ENCODE data around the gene TNRC18. TPM values are rescaled to one million over a fixed set of nuclear protein-coding genes. Genes with fewer than 3 reads are reported as not detected.

Gene TNRC18
- total and polyA plus RNA-seq, 2 of the 8 experiments (the other 6 are each of a cell fraction or from before 2014, with no cell fraction given) = 1.7 to 8.6 TPM

DNA sequence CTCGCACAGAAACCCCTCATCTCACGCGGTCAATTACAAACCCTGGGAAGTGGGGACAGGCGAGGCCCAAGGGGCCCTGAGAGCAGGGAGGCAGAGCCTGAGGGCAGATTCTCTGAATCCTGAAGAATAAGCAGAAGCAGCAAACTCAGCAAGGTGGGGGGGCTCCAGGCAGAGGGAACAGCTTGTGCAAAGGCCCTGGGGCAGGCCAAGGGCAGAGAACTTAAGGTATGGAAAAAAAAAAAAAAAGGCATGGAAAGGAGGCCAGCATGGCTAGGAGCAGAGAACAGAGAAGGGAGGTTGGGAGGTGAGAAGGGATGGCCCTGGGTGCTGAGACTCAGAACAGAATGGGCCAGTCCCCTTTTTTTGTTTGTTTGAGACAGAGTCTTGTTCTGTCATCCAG lies 32.8 kb upstream of the TNRC18 start:
- Histone ChIP-seq H3K9ac (replicated peaks in 1 of 4; ENCODE audit: extremely low read depth in 1 of 4, low read depth in 3 of 4, low read length in 3 of 4) (no peak overlapping the region), H3K18ac (ENCODE audit: extremely low read depth, low read length) (no peak overlapping the region), H3K4ac (replicated peaks; ENCODE audit: insufficient read length, low read depth, low read length) (no peak overlapping the region), H2BK5ac (ENCODE audit: low read depth, low read length) (no peak overlapping the region), H4K91ac (replicated peaks; ENCODE audit: insufficient read length, low read length) (no peak overlapping the region), H3K14ac (ENCODE audit: insufficient read length) (no peak overlapping the region), H4K20me1 (replicated peaks in 1 of 2; ENCODE audit: control insufficient read depth in 1 of 2, insufficient read depth in 2 of 2, low read length in 2 of 2) (peaks cover 2 to 5% of the 10 kb centered on the region in 2 experiments), H3K27me3 (replicated peaks in 1 of 4; ENCODE audit: control insufficient read depth in 3 of 4, extremely low read depth in 1 of 4, insufficient read depth in 3 of 4, low read length in 3 of 4) (no peaks in the 10 kb centered on the region), H3K56ac (replicated peaks; ENCODE audit: insufficient read length, low read depth, low read length) (no peak overlapping the region), H2BK12ac (ENCODE audit: low read depth, low read length) (no peak overlapping the region), H3K36me3 (ENCODE audit: control insufficient read depth in 2 of 4, insufficient read depth in 4 of 4, low read length in 3 of 4) (no peaks in the 10 kb centered on the region), H3K27ac (ENCODE audit: low read depth, low read length) (no peak overlapping the region), H4K5ac (ENCODE audit: insufficient read length, low read depth, low read length) (no peak overlapping the region), H2AFZ (ENCODE audit: low read length) (no peak overlapping the region), H3K4me3 (ENCODE audit: extremely low read depth in 1 of 4, insufficient read depth in 2 of 4, low read depth in 3 of 4, low read length in 4 of 4) (no peak overlapping the region), H3K79me1 (ENCODE audit: low read depth, low read length) (no peaks in the 10 kb centered on the region), H3K23ac (ENCODE audit: insufficient read length) (no peak overlapping the region), H3K9me3 (ENCODE audit: insufficient read depth in 2 of 2, low read depth in 1 of 2, low read length in 1 of 2) (no peaks in the 10 kb centered on the region), H3K4me2 (ENCODE audit: insufficient read depth in 1 of 2, low read depth in 2 of 2, low read length in 2 of 2) (no peak overlapping the region), H2AK5ac (ENCODE audit: low read depth, low read length) (no peak overlapping the region), H3K4me1 (replicated peaks in 1 of 4; ENCODE audit: control insufficient read depth in 3 of 4, insufficient read depth in 4 of 4, low read length in 3 of 4) (peaks cover 0 to 3% (median 0%) of the 10 kb centered on the region in 4 experiments; a peak in 2 of 7 replicates), H3K23me2 (ENCODE audit: low read depth, low read length) (no peaks in the 10 kb centered on the region), H3K79me2 (ENCODE audit: control insufficient read depth in 1 of 2, insufficient read depth in 2 of 2, low read length in 2 of 2) (no peaks in the 10 kb centered on the region), H4K8ac (ENCODE audit: extremely low read depth, insufficient read depth, low read length) (no peak overlapping the region), H2BK15ac (ENCODE audit: low read length) (no peak overlapping the region), H2BK120ac (replicated peaks; ENCODE audit: low read depth, low read length) (no peak overlapping the region), H2BK20ac (ENCODE audit: low read length) (no peak overlapping the region)
- TF ChIP-seq KDM1A (IDR thresholded peaks at IDR 0.05; ENCODE audit: borderline replicate concordance, low read length) (0 out of 2 replicates have a peak, but pooled peaks have one; percentile 17), TAF1 (IDR thresholded peaks at IDR 0.05; ENCODE audit: low read depth, low read length) (no peak)
- WGBS, 2 experiments (ENCODE audit: extremely low coverage in 1 of 2, insufficient coverage in 1 of 2, insufficient read length in 1 of 2, insufficient replicate concordance in 2 of 2, low coverage in 1 of 2, low lambda C conversion rate in 2 of 2, missing lambda C conversion rate in 1 of 2) = 94% methylated on average over 4 of the region's 4 CpGs; no CpG with 5 or more reads in 1 of the 2 experiments
- ChIA-PET CTCF (ENCODE audit: partially characterized antibody) (interaction anchor here (1.0 to 2.9 kb wide), 6 partner anchors 9 to 92 kb away, joined by 3 to 18 read pairs (median 8); no protein-coding TSS in a partner anchor), POLR2A (ENCODE audit: partially characterized antibody) (interaction anchor here (1.5 kb wide), 1 partner anchor 68 kb away, joined by 5 read pairs; no protein-coding TSS in a partner anchor)
- no peak for FAIRE-seq
- DNase-seq (ENCODE audit: low read depth in 1 of 2, low spot score in 2 of 2) = no peak
